Endothelial cell of umbilical vein (primary cell): ENCODE data around the gene TMPRSS13. TPM values are rescaled to one million over a fixed set of nuclear protein-coding genes. Genes with fewer than 3 reads are reported as not detected.

Experiments
- BruUV-seq: library from RNA; stranded (reverse); fragments of 400-500 nt; replicated peaks from 2 replicates; lab custom pipeline; 2021; lab: Mats Ljungman, UMichigan
- CTCF ChIA-PET: fragments of 300-600, 350-600 bp; sonication (Branson Sonifier 250); formaldehyde crosslinking; loops from one replicate; lab custom pipeline; 2021; ENCODE audit warnings: antibody characterized with exemption, inconsistent platforms; lab: Charles Lee
- POLR2A ChIA-PET: fragments of 300-600, 350-600 bp; sonication (Branson Sonifier 250); formaldehyde crosslinking; loops from one replicate; lab custom pipeline; 2021; ENCODE audit warnings: antibody characterized with exemption, inconsistent platforms; lab: Charles Lee
- DNase-seq: peaks from one replicate; pipeline ENCODE4 v3.0.0-alpha.2; 2011; ENCODE audit warnings: low read depth, low spot score
- FAIRE-seq: peaks from 2 replicates; lab custom pipeline; 2011; peaks lifted over from hg19 to GRCh38; lab: Jason Lieb, UNC
- H2AFZ ChIP-seq: 2 replicates; pipeline ENCODE4 v1.6.0; 2012; ENCODE audit warnings: low read depth, low read length, control low read depth, inconsistent platforms
- H3K27ac ChIP-seq: 2 replicates; pipeline ENCODE4 v1.5.1; 2011; ENCODE audit warnings: low read depth, mild to moderate bottlenecking, control low read depth, low read length, moderate library complexity; ENCODE audit not compliant: insufficient read depth
- H3K27me3 ChIP-seq, 2 experiments: 2 replicates each; pipeline versions ENCODE4 v1.6.0 to v1.6.1; 2011; ENCODE audit warnings: low read length in 2 of 2, mixed read lengths in 1 of 2; ENCODE audit not compliant: control insufficient read depth in 2 of 2, insufficient read depth in 2 of 2
- H3K36me3 ChIP-seq, 2 experiments: 2 replicates in 1 of 2; 3 replicates in 1 of 2; pipeline ENCODE4 v1.5.1; 2011; ENCODE audit warnings: low read length in 2 of 2, mild to moderate bottlenecking in 1 of 2, moderate library complexity in 1 of 2; ENCODE audit not compliant: control insufficient read depth in 2 of 2, insufficient read depth in 2 of 2; ENCODE audit errors: extremely low read depth in 1 of 2
- H3K4me1 ChIP-seq: 3 replicates; pipeline ENCODE4 v1.5.1; 2011; ENCODE audit warnings: mild to moderate bottlenecking, low read length; ENCODE audit not compliant: control insufficient read depth, insufficient read depth; ENCODE audit errors: extremely low read depth
- H3K4me2 ChIP-seq: 2 replicates; pipeline ENCODE4 v1.6.1; 2011; ENCODE audit warnings: low read length, control low read depth, mixed read lengths; ENCODE audit not compliant: insufficient read depth
- H3K4me3 ChIP-seq, 3 experiments: fragments of 200-600 bp in 1 of 3; sonication (generic), shearing (Covaris generic) in 1 of 3; replicated peaks in 1 of 3; 2 replicates each; pipeline ENCODE4 v1.5.1; 2011 to 2016; ENCODE audit warnings: control low read depth in 3 of 3, low read length in 3 of 3, mild to moderate bottlenecking in 2 of 3, inconsistent platforms in 1 of 3, low read depth in 1 of 3, moderate library complexity in 1 of 3; ENCODE audit not compliant: insufficient read depth in 1 of 3
- H3K79me2 ChIP-seq: 2 replicates; pipeline ENCODE4 v1.6.0; 2012; ENCODE audit warnings: low read length, inconsistent platforms; ENCODE audit not compliant: control insufficient read depth, insufficient read depth
- H3K9ac ChIP-seq: replicated peaks from 2 replicates; pipeline ENCODE3; 2011; ENCODE audit warnings: low read length, control low read depth; ENCODE audit not compliant: insufficient read depth; ENCODE audit errors: extremely low read depth
- H3K9me1 ChIP-seq: replicated peaks from 3 replicates; pipeline ENCODE4 v1.6.0; 2011; ENCODE audit warnings: mild to moderate bottlenecking, low read length; ENCODE audit not compliant: control insufficient read depth, insufficient read depth; ENCODE audit errors: extremely low read depth
- H3K9me3 ChIP-seq: replicated peaks from 2 replicates; pipeline ENCODE4 v1.5.1; 2012; ENCODE audit warnings: low read length, inconsistent platforms; ENCODE audit not compliant: control insufficient read depth, insufficient read depth
- H4K20me1 ChIP-seq: replicated peaks from 2 replicates; pipeline ENCODE3; 2011; ENCODE audit warnings: mild to moderate bottlenecking, low read length; ENCODE audit not compliant: control insufficient read depth, insufficient read depth; ENCODE audit errors: extremely low read depth
- CTCF ChIP-seq, 2 donors: IDR thresholded peaks; 1 replicate in 1 of 2; 2 replicates in 1 of 2; pipeline ENCODE4 v1.5.1; 2011; ENCODE audit warnings: low read length in 2 of 2, mild to moderate bottlenecking in 2 of 2, moderate library complexity in 2 of 2, control low read depth in 1 of 2, inconsistent platforms in 1 of 2, low read depth in 1 of 2; ENCODE audit not compliant: insufficient read depth in 1 of 2; ENCODE audit errors: extremely low read depth in 1 of 2
- EZH2 ChIP-seq: IDR thresholded peaks from 2 replicates; pipeline ENCODE4 v1.6.1; 2012; ENCODE audit warnings: borderline replicate concordance, low read depth, mild to moderate bottlenecking, moderate library complexity, low read length, inconsistent platforms; ENCODE audit not compliant: severe bottlenecking
- FOS ChIP-seq: IDR thresholded peaks from 2 replicates; pipeline ENCODE4 v1.6.1; 2011; ENCODE audit warnings: mild to moderate bottlenecking, low read length, moderate library complexity, borderline replicate concordance; ENCODE audit not compliant: insufficient read depth
- GATA2 ChIP-seq: IDR thresholded peaks from 2 replicates; pipeline ENCODE4 v1.7.0; 2011; ENCODE audit warnings: low read depth, mild to moderate bottlenecking, moderate library complexity, mixed read lengths, low read length; ENCODE audit not compliant: insufficient read length, insufficient read depth
- JUN ChIP-seq: IDR thresholded peaks from 2 replicates; pipeline ENCODE4 v1.6.1; 2011; ENCODE audit warnings: borderline replicate concordance, low read depth; ENCODE audit not compliant: insufficient read length, insufficient read depth
- MAX ChIP-seq: IDR thresholded peaks from 2 replicates; pipeline ENCODE4 v1.6.1; 2011; ENCODE audit not compliant: insufficient read depth, insufficient read length
- MYC ChIP-seq: IDR thresholded peaks from one replicate; pipeline ENCODE4 v1.6.1; 2011; ENCODE audit warnings: mild to moderate bottlenecking, low read depth, low read length
- POLR2A ChIP-seq: IDR thresholded peaks from 2 replicates; pipeline ENCODE4 v1.6.1; 2012; ENCODE audit warnings: low read depth, mild to moderate bottlenecking, control low read depth, low read length
- POLR2AphosphoS5 ChIP-seq: IDR thresholded peaks from 2 replicates; pipeline ENCODE4 v1.6.1; 2012; ENCODE audit warnings: low read depth, mild to moderate bottlenecking, control low read depth, low read length, moderate library complexity; ENCODE audit not compliant: insufficient read depth
- dilution Hi-C: fragments of 300-500 bp; cut with MboI; formaldehyde crosslinking; loops from one replicate; pipeline ENCODE4 v1.15.0; 2019; ENCODE audit warnings: low sequenced_read_pairs; ENCODE audit not compliant: extremely low pct_ligation_motif_present
- intact Hi-C: fragments of 100-400 bp; cut with micrococcal nuclease; formaldehyde crosslinking; loops from one replicate; pipeline ENCODE4 v1.10.0; 2022
- polyA plus RNA-seq, 4 experiments: library from polyadenylated mRNA; depleted of rRNA in 3 of 4; stranded (reverse) in 3 of 4; unstranded in 1 of 4; fragments of >200 nt; gene quantifications; 2 replicates each; pipeline versions ENCODE4 v1.2.1 to v1.2.3, GENCODE V29; 2011 to 2012; ENCODE audit warnings: missing spikeins in 1 of 4
- total RNA-seq: library from RNA; stranded (reverse); gene quantifications from 2 replicates; pipeline ENCODE4 v1.2.3, GENCODE V29; 2021

The TMPRSS13 gene
- total and polyA plus RNA-seq, 2 donors (not counting 3 experiments of a cell fraction or from before 2014, with no cell fraction given) = 0.22 to 0.46 TPM

GRCh38 chr11:117924631-117925170, 4.5 kb downstream of the TMPRSS13 start:
- DNase-seq = no peak
- CTCF ChIA-PET = interaction anchor here (1.0 to 1.7 kb wide), 4 partner anchors 20 to 499 kb away, joined by 3 to 9 read pairs (median 4); no protein-coding TSS in a partner anchor
- TF ChIP-seq JUN = no peak

GRCh38 chr11:117923773-117924172, 5.4 kb downstream of the TMPRSS13 start:
- Histone ChIP-seq H3K4me3 (no peak overlapping the region), H3K79me2 (no peaks in the 10 kb centered on the region), H3K27me3 (peaks cover 2 to 4% of the 10 kb centered on the region in 2 experiments), H2AFZ (no peak overlapping the region), H3K9me1 (no peaks in the 10 kb centered on the region), H3K4me1 (no peaks in the 10 kb centered on the region), H3K27ac (no peak overlapping the region), H3K9ac (no peak overlapping the region), H4K20me1 (no peaks in the 10 kb centered on the region), H3K36me3 (no peaks in the 10 kb centered on the region), H3K4me2 (no peak overlapping the region), H3K9me3 (no peaks in the 10 kb centered on the region)
- no TSS peak for BruUV-seq
- dilution Hi-C loops (no loop called here), intact Hi-C loops (no loop called here)
- DNase-seq = no peak
- POLR2A ChIA-PET = no interaction called here
- CTCF ChIA-PET = interaction anchor here (1.4 to 1.6 kb wide), 2 partner anchors 23 to 498 kb away, joined by 3 to 13 read pairs; no protein-coding TSS in a partner anchor
- TF ChIP-seq POLR2A (no peak), MYC (no peak), FOS (no peak), POLR2AphosphoS5 (no peak), GATA2 (no peak), JUN (no peak), CTCF (IDR thresholded peaks at IDR 0.05; ENCODE audit: extremely low read depth in 1 of 2, insufficient read depth in 1 of 2, low read depth in 1 of 2, low read length in 2 of 2) (no peak), EZH2 (no peak), MAX (no peak)
- no peak for FAIRE-seq

More at GRCh38 chr11:117924631-117925170, 4.5 kb downstream of the TMPRSS13 start:
- no peak for FAIRE-seq
- POLR2A ChIA-PET = no interaction called here
- H3K4me1 ChIP-seq = no peaks in the 10 kb centered on the region
- dilution Hi-C loops = no loop called here
- H3K4me3 ChIP-seq = no peak overlapping the region
- no peak overlapping the region for H3K27ac ChIP-seq
- no peak overlapping the region for H3K4me2 ChIP-seq
- H4K20me1 ChIP-seq = no peaks in the 10 kb centered on the region
- BruUV-seq = no TSS peak
- H3K27me3 ChIP-seq = peaks cover 2 to 7% of the 10 kb centered on the region in 2 experiments
- no peaks in the 10 kb centered on the region for H3K9me3 ChIP-seq
- no peaks in the 10 kb centered on the region for H3K9me1 ChIP-seq
- intact Hi-C loops = no loop called here
- H3K9ac ChIP-seq = no peak overlapping the region
- H3K79me2 ChIP-seq = no peaks in the 10 kb centered on the region
- H2AFZ ChIP-seq = no peak overlapping the region
- H3K36me3 ChIP-seq = no peaks in the 10 kb centered on the region
